ENCODE measurements around the gene HCFC2. TPM values are rescaled to one million over a fixed set of nuclear protein-coding genes. Genes with fewer than 3 reads are reported as not detected.

Gene HCFC2
- total RNA-seq, 6 experiments from 2014 or later: 7.3 to 12.7 (median 9.7) TPM

- H3K36me3 ChIP-seq: no peaks in the 10 kb centered on the region
- WGBS (ENCODE audit: insufficient coverage, low coverage, low lambda C conversion rate, missing lambda C conversion rate): 78% methylated on average over 2 of the region's 2 CpGs
- intact Hi-C loops (cut with DNase I): no loop called here
Measured at GRCh38 chr12:104142543-104142942, 78.2 kb downstream of the HCFC2 start.

DNA sequence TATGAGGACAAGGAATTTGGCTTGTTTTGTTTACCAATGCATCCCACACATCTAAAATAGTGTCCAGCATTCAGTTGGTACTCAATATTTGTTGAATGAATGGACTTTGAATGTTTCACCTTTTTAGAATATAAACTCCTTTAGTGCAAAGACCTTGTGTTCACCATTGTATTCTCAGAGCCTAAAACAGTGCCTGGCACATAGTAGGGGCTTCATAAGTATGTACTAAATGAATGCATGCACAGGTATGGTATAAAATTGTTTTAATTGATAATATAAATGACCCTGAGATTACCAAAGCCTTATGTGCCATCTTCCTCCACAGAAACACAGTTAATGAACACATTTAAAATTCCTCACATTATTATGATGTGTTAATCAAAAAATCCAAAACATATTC lies 78.7 kb downstream of the HCFC2 start:
- Histone ChIP-seq H3K36me3 (no peaks in the 10 kb centered on the region), H3K27me3 (no peaks in the 10 kb centered on the region), H3K4me3 (no peak overlapping the region), H3K9me3 (no peaks in the 10 kb centered on the region), H3K4me1 (peaks cover 0 to 3% (median 0%) of the 10 kb centered on the region in 4 donors), H3K27ac (no peak overlapping the region)
- DNase-seq (no peak), ATAC-seq (no peak)
- TF ChIP-seq POLR2A (IDR thresholded peaks at IDR 0.05): no peak
- TF ChIP-seq CTCF (IDR thresholded peaks at IDR 0.05): no peak
- intact Hi-C loops (cut with DNase I): no loop called here

More at GRCh38 chr12:104142543-104142942, 78.2 kb downstream of the HCFC2 start:
- DNase-seq (no peak), ATAC-seq (no peak)
- Histone ChIP-seq H3K4me3 (no peak overlapping the region), H3K9me3 (no peaks in the 10 kb centered on the region), H3K27me3 (no peaks in the 10 kb centered on the region), H3K4me1 (peaks cover 0 to 3% (median 0%) of the 10 kb centered on the region in 4 donors), H3K27ac (no peak overlapping the region)
- TF ChIP-seq POLR2A (IDR thresholded peaks at IDR 0.05): no peak
- no peak for TF ChIP-seq CTCF (IDR thresholded peaks at IDR 0.05)

- WGBS (ENCODE audit: insufficient coverage, low coverage, low lambda C conversion rate, missing lambda C conversion rate): 58% methylated on average over 1 of the region's 1 CpG
- no peaks in the 10 kb centered on the region for H3K9me3 ChIP-seq
- H3K27me3 ChIP-seq: no peaks in the 10 kb centered on the region
- H3K36me3 ChIP-seq: no peaks in the 10 kb centered on the region
- TF ChIP-seq POLR2A (IDR thresholded peaks at IDR 0.05) (no peak), CTCF (IDR thresholded peaks at IDR 0.05) (no peak)
- intact Hi-C loops (cut with DNase I): no loop called here
- H3K27ac ChIP-seq: no peak overlapping the region
- no peaks in the 10 kb centered on the region for H3K4me1 ChIP-seq
- ATAC-seq (no peak), DNase-seq (no peak)
- H3K4me3 ChIP-seq: no peak overlapping the region
Measured at GRCh38 chr12:104143918-104144317, 79.6 kb downstream of the HCFC2 start.

DNA sequence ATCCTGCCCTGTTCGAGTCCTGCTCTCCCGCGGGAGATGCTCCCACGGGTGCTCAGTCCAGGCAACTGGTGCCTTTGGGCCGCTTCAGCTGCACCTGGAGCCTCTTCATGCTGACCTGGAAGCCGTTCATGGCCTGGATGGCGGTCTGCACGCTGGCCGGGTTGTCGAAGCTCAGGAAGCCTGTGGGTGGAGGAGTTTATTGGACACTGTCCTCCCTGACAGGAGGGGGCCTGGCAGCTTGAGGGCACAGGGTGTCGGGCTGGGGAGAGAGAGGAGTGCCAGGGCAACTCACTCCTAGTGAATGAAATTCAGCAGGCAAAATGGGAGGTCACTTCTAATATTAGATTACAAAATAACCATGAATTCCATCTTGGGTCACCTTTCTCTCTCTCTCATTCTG lies 83.0 kb downstream of the HCFC2 start:
- Histone ChIP-seq H3K36me3 (no peaks in the 10 kb centered on the region), H3K27ac (no peak overlapping the region), H3K4me1 (no peaks in the 10 kb centered on the region), H3K9me3 (no peaks in the 10 kb centered on the region), H3K4me3 (no peak overlapping the region), H3K27me3 (no peaks in the 10 kb centered on the region)
- WGBS (ENCODE audit: insufficient coverage, low coverage, low lambda C conversion rate, missing lambda C conversion rate): 89% methylated on average over 4 of the region's 11 CpGs
- intact Hi-C loops (cut with DNase I): no loop called here
- TF ChIP-seq CTCF (IDR thresholded peaks at IDR 0.05) (no peak), POLR2A (IDR thresholded peaks at IDR 0.05) (no peak)
- ATAC-seq (no peak), DNase-seq (no peak)

DNA sequence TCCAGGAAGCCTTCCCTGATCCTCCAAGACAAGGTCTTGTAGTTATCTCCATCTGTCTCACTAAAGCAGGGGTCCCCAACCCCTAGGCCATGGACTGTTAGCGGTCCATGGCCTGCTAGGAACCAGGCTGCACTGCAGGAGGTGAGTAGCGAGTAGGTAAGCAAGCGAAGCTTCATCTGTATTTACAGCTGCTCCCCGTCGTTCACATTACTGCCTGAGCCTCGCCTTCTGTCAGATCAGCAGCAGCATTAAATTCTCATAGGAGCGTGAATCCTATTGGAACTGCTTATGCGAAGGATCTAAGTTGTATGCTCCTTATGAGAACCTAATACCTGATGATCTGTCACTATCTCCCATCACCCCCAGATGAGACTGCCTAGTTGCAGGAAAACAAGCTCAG lies 86.1 kb downstream of the HCFC2 start:
- DNase-seq (no peak), ATAC-seq (no peak)
- Histone ChIP-seq H3K4me3 (no peak overlapping the region), H3K4me1 (no peaks in the 10 kb centered on the region), H3K27ac (no peak overlapping the region), H3K9me3 (no peaks in the 10 kb centered on the region), H3K36me3 (no peaks in the 10 kb centered on the region), H3K27me3 (no peaks in the 10 kb centered on the region)
- intact Hi-C loops (cut with DNase I): no loop called here
- 85% methylated on average over 5 of the region's 8 CpGs for WGBS (ENCODE audit: insufficient coverage, low coverage, low lambda C conversion rate, missing lambda C conversion rate)
- TF ChIP-seq CTCF (IDR thresholded peaks at IDR 0.05): no peak
- TF ChIP-seq POLR2A (IDR thresholded peaks at IDR 0.05): no peak
